HG02759 (cell line): Measurements from ENCODE around the gene RC3H2.

Experiments used
- ATAC-seq: cut with Tn5 transposase; IDR thresholded peaks from one replicate; pipeline ENCODE4 v1.9.1; 2021; ENCODE audit warnings: mild to moderate bottlenecking, moderate library complexity; ENCODE audit not compliant: unreplicated experiment

Gene RC3H2

GRCh38 chr9:122904823-122905710 is at the start of gene RC3H2:
Gene RC3H2 (minus strand): TSS chr9:122905359. CDS start chr9:122897509, 7,850 bp downstream.
- peak; percentile 90 for ATAC-seq

DNA sequence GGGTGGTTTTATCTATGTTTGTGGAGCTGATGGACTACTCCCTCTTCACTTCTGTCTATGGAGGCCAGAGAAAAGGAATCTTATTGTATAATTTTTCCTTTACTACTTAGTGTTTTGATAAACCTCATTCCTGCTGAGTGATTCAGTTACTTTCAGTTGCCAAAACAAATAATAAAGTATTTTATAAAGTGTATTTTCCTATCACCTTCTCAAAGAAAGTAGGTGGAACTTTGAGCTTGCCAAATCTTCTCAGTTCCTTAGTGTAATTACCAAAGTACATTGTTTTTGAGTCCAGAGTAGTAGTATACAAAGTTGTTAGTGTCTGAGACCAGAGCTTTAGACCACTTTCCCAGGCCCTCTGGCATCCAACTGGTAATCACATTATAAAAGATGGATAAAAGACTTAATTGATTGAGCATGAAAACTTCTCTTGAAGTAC is 49.1 kb upstream of the RC3H2 start:
- no peak for ATAC-seq

GRCh38 chr9:122951056-122951455 is 45.9 kb upstream of the RC3H2 start:
- no peak for ATAC-seq

GRCh38 chr9:122950263-122950662 is 45.1 kb upstream of the RC3H2 start:
- no peak for ATAC-seq

DNA sequence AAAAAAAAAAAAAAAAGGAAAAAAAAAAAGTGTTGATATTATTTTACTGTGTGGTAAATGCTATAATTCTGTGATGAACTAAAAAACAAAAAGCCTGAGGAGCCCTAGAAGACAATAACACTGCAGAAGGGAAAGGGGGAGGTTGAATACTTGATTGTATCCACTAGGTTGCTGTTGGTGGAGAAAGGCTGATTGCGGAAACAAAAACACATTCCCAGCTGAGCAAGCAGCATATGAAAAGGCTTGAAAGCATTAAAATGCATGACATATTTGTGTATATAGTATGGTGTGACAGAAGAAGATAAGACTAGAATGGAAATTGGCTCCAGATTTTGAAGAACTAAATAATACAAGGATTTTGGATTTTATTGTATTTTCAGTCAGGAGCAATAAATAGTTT is 44.5 kb upstream of the RC3H2 start:
- no peak for ATAC-seq

DNA sequence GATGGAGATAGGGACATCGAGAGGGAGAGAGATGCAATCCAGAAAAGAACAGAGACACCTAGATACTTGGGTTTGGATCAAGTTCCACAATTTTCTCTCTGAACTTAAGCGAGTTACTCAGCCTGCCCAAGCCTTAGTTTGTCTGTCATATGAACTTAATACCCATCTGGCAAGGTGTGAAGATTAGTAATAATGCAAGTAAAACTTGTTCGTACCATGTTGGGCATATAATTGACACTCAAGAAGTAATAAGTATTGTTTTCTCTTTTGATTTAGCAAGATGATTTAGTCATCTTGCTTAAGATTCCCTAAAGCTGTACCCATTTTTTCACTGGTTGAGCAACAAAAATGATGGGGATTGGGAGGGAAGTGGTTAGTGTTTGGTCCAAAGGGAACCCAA is 43.2 kb upstream of the RC3H2 start:
- ATAC-seq, result no peak

GRCh38 chr9:122946461-122947005 is 41.4 kb upstream of the RC3H2 start:
- no peak for ATAC-seq

GRCh38 chr9:122944960-122945888 is 40.1 kb upstream of the RC3H2 start:
- no peak for ATAC-seq

DNA sequence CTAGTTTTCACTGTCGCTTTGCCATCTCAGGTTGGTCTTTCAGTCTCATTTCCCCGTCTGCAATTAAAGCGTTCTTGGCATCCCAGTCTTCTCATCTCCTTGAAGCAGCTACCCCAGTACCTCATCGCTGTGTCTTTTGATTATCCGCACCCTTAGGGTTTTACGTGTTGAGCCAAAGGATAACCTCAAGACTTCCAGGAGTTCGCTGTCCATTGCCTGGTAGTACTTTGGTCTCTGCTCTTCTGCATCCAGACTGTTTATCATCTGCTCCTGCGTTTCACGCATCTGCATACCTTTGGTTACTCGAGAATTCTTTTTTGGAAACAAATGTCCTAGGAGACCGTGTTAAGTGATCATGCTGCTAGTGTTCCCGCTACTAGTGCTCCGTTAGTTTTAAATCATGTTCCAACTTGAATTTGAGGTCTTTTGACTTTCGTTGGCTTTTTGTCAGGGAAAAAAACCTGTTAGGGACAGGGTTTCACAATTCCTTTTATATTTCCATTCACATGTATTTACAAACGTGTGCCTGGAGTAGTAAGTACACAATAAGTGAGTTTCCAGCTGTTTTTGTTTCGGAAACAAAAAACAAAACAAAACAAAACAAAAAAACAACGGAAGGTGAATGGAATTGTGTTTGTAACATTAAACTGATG is 36.5 kb upstream of the RC3H2 start:
- peak; percentile 1 for ATAC-seq

GRCh38 chr9:122940749-122941581 is 35.8 kb upstream of the RC3H2 start, which contains the start of gene RABGAP1:
Gene RABGAP1 (plus strand): TSS chr9:122941020. CDS start chr9:122957060, 16,040 bp downstream.
- peak; percentile 98 for ATAC-seq

DNA sequence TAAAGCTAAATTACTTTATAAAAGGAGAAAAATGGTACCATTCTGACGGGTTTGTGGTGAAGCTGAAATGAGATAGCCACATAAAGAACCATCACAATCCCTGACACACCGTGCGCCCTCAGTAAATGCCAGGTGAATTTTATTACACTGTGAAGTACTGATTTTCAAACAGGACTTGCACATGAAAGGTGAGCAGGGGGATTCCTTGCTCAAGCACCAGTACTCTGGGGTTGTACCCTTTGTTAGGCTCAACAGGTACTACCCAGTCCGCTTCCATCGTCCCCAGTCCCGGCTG is 35.2 kb upstream of the RC3H2 start:
- ATAC-seq, result no peak

DNA sequence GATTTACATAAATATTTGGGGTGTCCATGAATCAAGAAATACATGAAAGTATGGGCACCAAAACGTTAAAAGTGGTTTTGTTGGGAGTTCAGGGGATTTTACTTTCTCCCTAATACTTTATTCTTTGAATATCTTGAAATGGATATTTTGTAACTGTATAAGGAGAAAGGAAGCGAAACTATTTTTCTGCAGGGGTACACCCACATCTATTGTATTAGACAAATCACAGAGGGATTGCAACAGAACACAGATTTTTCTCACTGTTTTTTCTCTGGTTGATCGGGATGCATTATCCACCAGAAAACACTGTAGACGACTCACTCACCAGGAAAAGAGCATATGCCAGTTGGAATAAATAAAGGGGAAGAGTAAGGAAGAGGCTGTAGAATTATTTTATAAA is 34.4 kb upstream of the RC3H2 start:
- no peak for ATAC-seq

DNA sequence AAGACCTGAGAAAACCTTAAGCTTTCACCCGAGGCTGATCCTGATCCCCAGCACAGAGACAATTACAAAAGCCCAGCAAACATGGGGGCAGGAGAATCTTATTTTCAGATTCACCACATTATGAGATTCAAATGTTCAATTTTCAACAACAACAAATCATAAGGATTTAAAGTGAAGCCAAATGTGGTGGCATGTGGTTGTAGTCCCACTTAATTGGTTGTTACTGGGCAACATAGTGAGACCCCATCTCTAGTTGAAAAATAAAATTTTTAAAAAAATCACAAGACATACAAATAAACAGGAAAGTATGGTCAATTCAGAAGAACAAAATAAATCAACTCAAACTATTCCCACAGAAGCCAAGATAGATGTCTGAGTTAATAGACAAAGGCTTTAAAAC is 31.7 kb upstream of the RC3H2 start:
- no peak for ATAC-seq

DNA sequence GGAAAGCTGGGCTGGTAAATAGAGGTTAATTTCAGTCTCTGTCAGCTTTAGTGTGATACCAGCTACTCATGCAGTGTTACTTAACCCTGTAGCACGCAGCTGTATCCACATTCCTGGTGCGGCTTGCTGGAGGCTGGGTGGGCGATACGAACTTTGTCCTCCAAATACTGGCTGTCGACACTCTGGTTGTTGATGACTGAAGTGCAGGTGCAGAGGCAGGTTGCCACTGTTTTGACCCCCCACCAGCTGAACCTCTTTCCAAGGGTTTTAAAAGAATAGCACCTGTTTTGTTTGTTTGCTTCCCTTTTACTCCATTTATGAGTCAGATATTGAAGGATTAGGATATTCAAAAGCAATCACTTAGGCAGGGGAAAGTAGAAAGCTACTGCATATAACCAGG is 31.3 kb upstream of the RC3H2 start:
- ATAC-seq, result no peak

DNA sequence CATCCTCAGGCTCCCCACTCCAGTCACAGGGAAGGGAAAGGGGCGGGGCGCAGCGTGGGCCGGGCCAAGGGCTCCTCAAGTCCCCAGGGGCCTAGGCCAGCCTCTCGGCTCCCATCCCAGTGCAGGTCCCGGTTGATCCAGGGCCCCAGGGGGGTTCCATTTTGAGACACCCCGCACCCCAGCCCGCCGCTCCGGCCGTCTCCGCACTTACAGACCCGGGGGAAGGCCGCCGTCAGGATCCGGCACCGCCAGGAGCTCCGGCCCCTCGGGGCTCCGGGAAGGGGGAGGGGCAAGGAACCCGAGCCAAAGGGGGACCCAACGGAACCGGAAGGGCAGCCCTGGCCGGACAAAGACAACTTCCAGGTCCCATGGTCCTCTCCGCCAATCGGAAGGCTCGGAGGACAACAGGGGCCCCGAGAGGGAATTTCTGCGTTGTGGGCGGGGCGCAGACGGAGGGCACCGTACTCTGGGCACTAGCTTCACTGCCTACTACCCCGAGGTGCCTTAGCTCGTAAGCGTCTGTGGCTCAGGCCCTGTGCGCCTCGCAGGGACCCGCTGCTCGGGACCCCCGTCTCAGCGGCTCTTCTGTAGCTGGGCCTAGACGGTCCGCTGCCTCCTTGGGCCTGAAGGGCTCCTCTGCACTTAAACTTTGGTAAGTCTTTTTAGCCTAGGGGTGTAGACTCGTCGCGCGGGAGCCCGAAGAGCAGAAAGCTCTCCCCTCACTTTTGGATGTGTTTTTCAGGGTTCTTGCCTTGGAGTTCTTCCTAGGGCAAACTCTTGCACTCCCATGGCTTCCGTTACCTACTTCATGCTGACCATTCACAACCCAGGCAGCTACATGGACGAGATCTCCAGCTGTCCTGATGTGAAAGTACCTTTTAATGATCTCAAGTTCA is 26.3 kb upstream of the RC3H2 start, which contains the start of gene ZBTB26:
Gene ZBTB26 (minus strand): TSS at position 287 of the 896 bp plus-strand sequence. CDS start 11,578 bp downstream, outside the sequence.
- peak; percentile 98 for ATAC-seq

DNA sequence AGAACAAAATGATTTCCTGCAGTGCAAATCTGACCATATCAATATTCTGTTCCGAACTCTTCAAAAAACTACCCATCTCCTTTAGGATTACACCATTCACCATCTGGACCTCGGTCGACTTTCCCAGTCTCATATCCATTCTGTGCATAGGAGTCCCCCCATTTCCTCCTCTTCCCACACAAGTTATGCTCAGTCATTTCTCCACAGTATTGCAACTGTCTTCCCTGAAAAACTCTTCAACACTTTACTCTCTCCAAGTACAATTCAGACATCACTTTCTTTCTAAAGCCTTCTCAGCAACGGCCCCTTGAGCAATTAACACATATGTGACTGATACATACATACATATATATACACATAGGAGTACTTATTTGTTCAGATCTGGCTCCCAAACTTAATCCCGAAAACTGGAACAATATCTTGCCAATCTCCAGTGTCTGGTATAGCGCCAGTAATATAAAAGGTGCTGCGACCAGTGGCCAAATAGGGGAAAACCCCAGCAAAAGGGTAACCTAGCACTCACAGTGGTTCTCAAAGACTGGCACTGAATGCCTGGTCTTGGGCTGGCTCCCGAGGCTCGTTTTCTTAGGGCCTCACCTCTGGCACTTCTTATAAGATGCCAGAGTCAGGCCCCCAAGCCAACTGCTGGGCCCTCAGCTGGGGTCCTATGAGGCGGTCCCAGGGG is 25.5 kb upstream of the RC3H2 start:
- ATAC-seq, result no peak

DNA sequence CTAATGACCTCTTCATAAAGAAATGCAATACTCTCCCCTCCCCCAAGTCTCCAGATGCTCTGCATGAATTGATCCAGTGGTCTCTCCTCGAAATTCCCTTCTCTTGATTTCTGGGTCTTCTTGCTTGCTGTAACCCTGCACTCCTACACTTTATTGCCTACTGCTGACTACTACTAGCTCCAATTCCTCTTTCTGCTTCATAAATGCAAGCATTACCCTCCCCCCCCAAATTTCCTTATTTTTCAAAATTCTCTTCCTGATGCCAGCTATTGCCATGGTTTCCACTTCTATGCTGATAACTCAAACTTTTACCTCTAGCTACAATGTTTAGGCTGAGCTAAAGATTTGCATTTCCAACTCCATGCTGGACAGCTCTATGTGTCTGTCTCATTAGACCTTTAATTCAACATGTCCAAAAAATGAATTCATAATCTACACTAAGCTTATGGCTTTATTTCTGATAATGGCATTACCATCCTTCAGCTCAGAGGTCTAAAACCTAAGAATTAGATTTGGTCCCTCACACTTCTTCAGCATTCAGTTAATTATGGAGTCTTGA is 24.7 kb upstream of the RC3H2 start:
- no peak for ATAC-seq

- ATAC-seq, result no peak
Measured at GRCh38 chr9:122923947-122924346, 18.8 kb upstream of the RC3H2 start.
